H1 (cell line): ENCODE measurements around the gene ABLIM1. TPM values are rescaled to one million over a fixed set of nuclear protein-coding genes. Genes with fewer than 3 reads are reported as not detected.

Experiments
- BACH1 ChIP-seq: IDR thresholded peaks from 2 replicates; pipeline ENCODE4 v1.6.1; 2012; ENCODE audit warnings: low read length, improper control_type of control experiment
- RBBP5 ChIP-seq: IDR thresholded peaks from 2 replicates; pipeline ENCODE4 v1.7.1; 2012; ENCODE audit warnings: low read depth, mild to moderate bottlenecking, inconsistent platforms, low read length, moderate library complexity, borderline replicate concordance
- TCF12 ChIP-seq: IDR thresholded peaks from 2 replicates; pipeline ENCODE4 v1.6.1; 2011; ENCODE audit warnings: low read depth, mild to moderate bottlenecking, low read length
- polyA plus RNA-seq, 7 experiments: library from polyadenylated mRNA; depleted of rRNA in 3 of 7; stranded (reverse) in 5 of 7; unstranded in 2 of 7; fragments of >200 nt in 5 of 7; fragments of 200-250 nt in 2 of 7; gene quantifications; 1 replicate in 5 of 7; 2 replicates in 1 of 7; 4 replicates in 1 of 7; pipeline versions ENCODE4 v1.2.1 to v1.2.3, GENCODE V29; 2011 to 2013; ENCODE audit warnings: missing spikeins in 2 of 7, mixed read lengths in 2 of 7
- total RNA-seq: library from RNA; stranded (reverse); fragmentation: NEBNext Ultra II Directional; extraction: Animal tissue kit (Norgen Biotek cat#: 25700); gene quantifications from 2 replicates; pipeline ENCODE4 v1.2.1, GENCODE V29; 2021

ABLIM1 gene
- total and polyA plus RNA-seq, 2 of the 8 experiments (the other 6 are each of a cell fraction or from before 2014, with no cell fraction given), result 51.2 to 51.7 TPM

DNA sequence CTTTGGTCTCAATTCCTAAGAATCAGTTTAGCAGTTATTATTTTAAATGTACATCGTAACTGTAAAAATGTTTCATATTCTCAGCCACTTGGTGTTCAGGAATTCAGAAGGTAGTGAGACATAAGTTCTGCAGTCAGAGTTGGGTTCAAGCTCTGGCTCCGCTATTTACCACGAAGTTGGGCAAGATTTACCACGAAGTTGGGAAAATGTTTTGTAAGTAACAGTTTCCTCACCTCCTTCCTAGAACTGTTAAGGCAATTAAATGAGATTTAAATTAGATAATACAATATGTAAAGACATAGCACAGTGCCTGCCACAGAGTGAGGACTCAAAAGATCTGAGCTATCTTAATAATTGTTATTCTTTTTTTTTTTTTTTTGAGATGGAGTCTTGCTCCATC is 16.3 kb upstream of the ABLIM1 start (continued):
- TF ChIP-seq TCF12 (no peak), BACH1 (no peak), RBBP5 (no peak)
- TF ChIP-seq, all 59 proteins: peak for 0
